CD4-positive, CD25-positive, alpha-beta regulatory T cell (primary cell): ENCODE data around the gene MAGI2. TPM values are rescaled to one million over a fixed set of nuclear protein-coding genes. Genes with fewer than 3 reads are reported as not detected.

Experiments used
- ATAC-seq, 2 donors: fragments of 150-1000 bp; cut with Tn5 transposase; one replicate each; pipeline ENCODE4 v1.10.0; 2021; ENCODE audit warnings: low read depth in 2 of 2, moderate number of reproducible peaks in 2 of 2, moderate library complexity in 1 of 2
- DNase-seq, 3 donors: peaks; one replicate each; pipeline versions ENCODE4 v3.0.0 to v3.0.0-alpha.2; 2012 to 2022; ENCODE audit warnings: mixed read lengths in 1 of 3
- H3K27ac ChIP-seq: one replicate; pipeline ENCODE4 v1.7.0; 2013; ENCODE audit warnings: mild to moderate bottlenecking, low read length; ENCODE audit not compliant: insufficient read depth, poor library complexity, severe bottlenecking
- H3K27me3 ChIP-seq: one replicate; pipeline ENCODE4 v1.7.0; 2013; ENCODE audit warnings: low read length; ENCODE audit not compliant: control insufficient read depth, insufficient read depth
- H3K36me3 ChIP-seq: one replicate; pipeline ENCODE4 v1.7.0; 2013; ENCODE audit warnings: mild to moderate bottlenecking, low read length, moderate library complexity; ENCODE audit not compliant: control insufficient read depth, insufficient read depth
- H3K4me1 ChIP-seq: 2 replicates; pipeline ENCODE4 v1.7.0; 2013; ENCODE audit warnings: mild to moderate bottlenecking, low read length; ENCODE audit not compliant: insufficient read depth, control insufficient read depth, poor library complexity, severe bottlenecking
- H3K4me3 ChIP-seq: one replicate; pipeline ENCODE4 v1.7.0; 2013; ENCODE audit warnings: low read depth, mild to moderate bottlenecking, low read length, moderate library complexity
- H3K9me3 ChIP-seq, 2 experiments: 1 replicate in 1 of 2; 2 replicates in 1 of 2; pipeline ENCODE4 v1.7.0; 2013; ENCODE audit warnings: low read length in 2 of 2, mild to moderate bottlenecking in 1 of 2, moderate library complexity in 1 of 2; ENCODE audit not compliant: control insufficient read depth in 2 of 2
- H3K27ac Mint-ChIP-seq, 3 donors: one replicate each; pipeline ENCODE4 v1.8.0; 2020 to 2022; ENCODE audit warnings: mild to moderate bottlenecking in 3 of 3, mixed read lengths in 3 of 3, moderate library complexity in 2 of 3
- H3K27me3 Mint-ChIP-seq: one replicate; pipeline ENCODE4 v1.8.0; 2022; ENCODE audit warnings: mild to moderate bottlenecking, mixed read lengths
- H3K36me3 Mint-ChIP-seq: one replicate; pipeline ENCODE4 v1.8.0; 2020; ENCODE audit warnings: mixed read lengths
- H3K4me1 Mint-ChIP-seq, 4 donors: one replicate each; pipeline ENCODE4 v1.8.0; 2020 to 2022; ENCODE audit warnings: mixed read lengths in 4 of 4, mild to moderate bottlenecking in 1 of 4
- H3K4me3 Mint-ChIP-seq, 4 donors: one replicate each; pipeline ENCODE4 v1.8.0; 2020 to 2022; ENCODE audit warnings: mild to moderate bottlenecking in 4 of 4, mixed read lengths in 4 of 4, moderate library complexity in 3 of 4
- H3K9me3 Mint-ChIP-seq, 7 donors: one replicate each; pipeline ENCODE4 v1.8.0; 2020 to 2022; ENCODE audit warnings: mixed read lengths in 7 of 7, mild to moderate bottlenecking in 3 of 7, moderate library complexity in 2 of 7
- polyA plus RNA-seq, 4 donors: library from polyadenylated mRNA; unstranded; fragments of 300-500 nt; fragmentation: Illumina TruSeq; gene quantifications; one replicate each; pipeline ENCODE4 v1.2.3, GENCODE V29; 2021
- total RNA-seq: library from RNA; stranded (reverse); gene quantifications from one replicate; pipeline ENCODE4 v1.2.3, GENCODE V29; 2022

Gene MAGI2
- total and polyA plus RNA-seq, 5 donors from 2014 or later = not detected

DNA sequence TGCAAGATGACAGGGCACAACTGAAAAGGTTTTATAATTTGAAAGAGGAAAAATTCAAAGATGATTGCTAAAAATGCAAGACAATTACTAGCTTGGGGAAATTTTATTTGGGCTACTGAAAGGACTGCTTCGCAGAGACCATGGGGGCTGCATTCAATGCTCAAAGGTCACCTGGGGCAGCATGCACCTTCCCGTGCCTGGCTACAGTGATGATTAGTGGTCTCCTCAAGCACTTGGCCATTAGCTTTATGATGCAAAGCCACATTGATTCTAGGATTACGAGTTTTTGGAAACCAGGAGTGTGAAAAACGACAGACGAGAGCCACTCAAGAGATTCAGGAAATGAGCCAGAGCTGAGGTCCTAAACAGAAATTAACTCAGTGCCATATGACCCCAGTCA, 890.3 kb downstream of the MAGI2 start:
- peaks cover 0 to 8% (median 0%) of the 10 kb centered on the region in 7 donors for H3K9me3 Mint-ChIP-seq
- ATAC-seq (no peak), DNase-seq (no peak)
- Histone ChIP-seq H3K27me3 (no peaks in the 10 kb centered on the region), H3K9me3 (no peaks in the 10 kb centered on the region), H3K4me1 (no peaks in the 10 kb centered on the region), H3K4me3 (no peak overlapping the region), H3K36me3 (no peaks in the 10 kb centered on the region), H3K27ac (no peak overlapping the region)
- H3K27ac Mint-ChIP-seq = no peak overlapping the region
- no peaks in the 10 kb centered on the region for H3K4me1 Mint-ChIP-seq
- no peaks in the 10 kb centered on the region for H3K27me3 Mint-ChIP-seq
- no peaks in the 10 kb centered on the region for H3K36me3 Mint-ChIP-seq
- no peak overlapping the region for H3K4me3 Mint-ChIP-seq

DNA sequence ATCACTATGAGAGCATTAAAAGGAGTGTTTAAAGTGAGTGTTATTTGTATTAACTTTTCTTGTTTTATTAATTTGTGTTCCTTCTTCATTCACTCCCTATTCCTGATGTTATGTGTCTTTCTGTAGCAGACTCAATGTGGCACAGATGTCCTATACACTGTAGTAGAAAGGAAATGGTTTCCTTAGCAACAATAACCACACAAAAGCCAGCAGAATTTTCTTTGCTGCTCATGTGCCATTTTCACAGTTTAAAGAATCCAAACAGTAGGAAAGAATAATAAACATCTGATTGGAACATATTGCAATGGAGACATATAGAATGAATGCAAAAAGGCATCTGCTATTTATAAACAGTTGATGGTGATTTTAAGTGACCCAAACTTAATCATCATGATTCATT, 891.3 kb downstream of the MAGI2 start:
- no peaks in the 10 kb centered on the region for H3K27me3 Mint-ChIP-seq
- no peak overlapping the region for H3K4me3 Mint-ChIP-seq
- H3K4me1 Mint-ChIP-seq = no peaks in the 10 kb centered on the region
- H3K27ac Mint-ChIP-seq = no peak overlapping the region
- Histone ChIP-seq H3K27me3 (no peaks in the 10 kb centered on the region), H3K27ac (no peak overlapping the region), H3K36me3 (no peaks in the 10 kb centered on the region), H3K4me1 (no peaks in the 10 kb centered on the region), H3K4me3 (no peak overlapping the region), H3K9me3 (no peaks in the 10 kb centered on the region)
- ATAC-seq = no peak
- H3K36me3 Mint-ChIP-seq = no peaks in the 10 kb centered on the region
- peaks cover 0 to 8% (median 0%) of the 10 kb centered on the region in 7 donors for H3K9me3 Mint-ChIP-seq
- DNase-seq = no peak

DNA sequence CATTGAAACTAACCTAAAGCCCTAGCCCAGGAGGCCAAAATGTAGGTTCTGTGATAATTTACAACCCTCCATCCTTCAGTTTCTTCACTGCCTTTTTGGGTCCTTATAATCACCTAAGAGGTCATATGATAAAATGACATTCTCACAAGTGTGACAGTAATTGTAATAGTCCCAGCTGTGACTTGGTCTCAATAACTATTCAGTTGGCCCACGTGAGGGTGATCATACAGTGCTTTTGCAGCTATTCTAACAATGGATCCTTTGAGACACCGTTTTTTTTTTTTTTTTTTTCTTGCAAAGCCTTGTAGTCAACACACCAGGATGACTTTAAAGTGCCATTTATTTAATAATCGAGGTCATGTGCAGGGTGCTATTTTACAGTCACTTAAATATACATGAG, 894.9 kb downstream of the MAGI2 start:
- H3K36me3 Mint-ChIP-seq = no peaks in the 10 kb centered on the region
- H3K27ac Mint-ChIP-seq = no peak overlapping the region

DNA sequence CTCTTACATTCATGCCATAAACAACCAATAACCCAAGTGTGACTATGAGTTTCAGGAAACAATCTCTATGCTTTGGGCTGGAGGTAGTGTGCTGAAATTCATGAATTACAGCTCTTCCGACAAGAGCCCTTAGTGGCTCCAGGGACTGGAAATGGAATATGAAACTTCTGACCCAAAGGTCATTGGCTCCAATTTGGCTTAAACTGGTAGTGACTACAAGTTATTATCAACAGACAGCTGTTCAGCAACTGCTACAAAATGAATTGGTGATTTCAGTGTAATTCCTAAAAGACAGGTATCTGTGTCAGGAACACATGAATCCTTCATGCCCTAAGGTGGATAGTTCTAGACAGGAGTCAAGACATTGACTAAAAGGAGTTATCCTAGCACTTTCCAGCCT, 909.5 kb downstream of the MAGI2 start:
- no peak overlapping the region for H3K27ac Mint-ChIP-seq
- ATAC-seq = no peak
- no peaks in the 10 kb centered on the region for H3K27me3 ChIP-seq
- H3K27ac ChIP-seq = no peak overlapping the region
- peaks cover 0 to 6% (median 1%) of the 10 kb centered on the region in 7 donors for H3K9me3 Mint-ChIP-seq
- DNase-seq = no peak
- H3K4me1 Mint-ChIP-seq = no peaks in the 10 kb centered on the region
- H3K9me3 ChIP-seq = no peaks in the 10 kb centered on the region
- H3K4me1 ChIP-seq = no peaks in the 10 kb centered on the region
- no peaks in the 10 kb centered on the region for H3K36me3 ChIP-seq
- H3K4me3 Mint-ChIP-seq = no peak overlapping the region
- H3K4me3 ChIP-seq = no peak overlapping the region
- H3K36me3 Mint-ChIP-seq = no peaks in the 10 kb centered on the region
- no peaks in the 10 kb centered on the region for H3K27me3 Mint-ChIP-seq

More for the DNA sequence above, 894.9 kb downstream of the MAGI2 start:
- no peaks in the 10 kb centered on the region for H3K4me1 ChIP-seq
- Mint-ChIP-seq H3K4me3 (no peak overlapping the region), H3K9me3 (peaks cover 0 to 7% (median 0%) of the 10 kb centered on the region in 7 donors), H3K27me3 (no peaks in the 10 kb centered on the region), H3K4me1 (no peaks in the 10 kb centered on the region)
- DNase-seq (no peak), ATAC-seq (no peak)
- no peak overlapping the region for H3K4me3 ChIP-seq
- H3K27me3 ChIP-seq = no peaks in the 10 kb centered on the region
- H3K27ac ChIP-seq = no peak overlapping the region
- no peaks in the 10 kb centered on the region for H3K9me3 ChIP-seq
- H3K36me3 ChIP-seq = no peaks in the 10 kb centered on the region

DNA sequence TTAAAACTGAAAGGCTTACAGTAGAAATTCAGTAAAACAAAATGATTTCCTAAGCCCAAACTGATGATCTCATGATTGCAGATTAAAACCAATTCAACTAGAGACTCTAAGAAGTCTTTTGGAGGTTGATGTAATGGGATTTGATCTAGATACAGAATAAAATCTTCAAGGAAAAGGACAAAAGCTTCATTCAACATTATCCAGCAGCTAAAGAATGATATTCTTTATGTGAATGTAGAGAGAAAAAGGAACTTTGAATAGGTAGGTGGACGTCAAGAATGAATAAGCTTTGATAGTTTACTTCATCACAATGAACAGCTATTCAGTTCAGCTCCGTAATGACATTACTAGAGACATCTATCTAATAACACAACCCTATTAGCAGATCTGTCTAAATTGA, 910.5 kb downstream of the MAGI2 start:
- H3K4me1 ChIP-seq = no peaks in the 10 kb centered on the region
- no peak for ATAC-seq
- peaks cover 0 to 9% (median 1%) of the 10 kb centered on the region in 7 donors for H3K9me3 Mint-ChIP-seq

DNA sequence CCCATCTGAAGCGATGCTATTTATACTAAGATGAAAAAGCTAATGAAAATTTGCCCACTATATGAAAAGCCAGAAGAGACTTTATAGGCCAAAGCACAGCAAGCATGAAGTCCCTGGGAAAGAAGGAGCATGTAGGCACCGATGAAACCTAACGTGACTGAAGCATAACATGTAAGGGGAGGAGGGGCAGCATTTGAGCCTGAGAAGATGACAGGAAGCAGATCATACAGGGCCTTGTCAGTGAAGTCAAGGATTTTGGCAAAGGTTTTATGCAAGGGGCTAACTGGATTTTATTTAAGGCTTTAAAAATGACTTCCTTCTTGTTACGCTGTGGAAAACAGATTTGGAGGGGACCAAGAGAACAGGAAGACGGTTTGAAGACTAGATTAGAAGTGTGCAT, 910.9 kb downstream of the MAGI2 start:
- no peak for ATAC-seq
- H3K9me3 ChIP-seq = no peaks in the 10 kb centered on the region
- H3K4me3 ChIP-seq = no peak overlapping the region

More for the DNA sequence above, 910.5 kb downstream of the MAGI2 start:
- Histone ChIP-seq H3K36me3 (no peaks in the 10 kb centered on the region), H3K27me3 (no peaks in the 10 kb centered on the region), H3K9me3 (no peaks in the 10 kb centered on the region), H3K27ac (no peak overlapping the region), H3K4me3 (no peak overlapping the region)
- Mint-ChIP-seq H3K4me1 (no peaks in the 10 kb centered on the region), H3K27ac (no peak overlapping the region), H3K27me3 (no peaks in the 10 kb centered on the region), H3K4me3 (no peak overlapping the region), H3K36me3 (no peaks in the 10 kb centered on the region)
- DNase-seq = no peak

DNA sequence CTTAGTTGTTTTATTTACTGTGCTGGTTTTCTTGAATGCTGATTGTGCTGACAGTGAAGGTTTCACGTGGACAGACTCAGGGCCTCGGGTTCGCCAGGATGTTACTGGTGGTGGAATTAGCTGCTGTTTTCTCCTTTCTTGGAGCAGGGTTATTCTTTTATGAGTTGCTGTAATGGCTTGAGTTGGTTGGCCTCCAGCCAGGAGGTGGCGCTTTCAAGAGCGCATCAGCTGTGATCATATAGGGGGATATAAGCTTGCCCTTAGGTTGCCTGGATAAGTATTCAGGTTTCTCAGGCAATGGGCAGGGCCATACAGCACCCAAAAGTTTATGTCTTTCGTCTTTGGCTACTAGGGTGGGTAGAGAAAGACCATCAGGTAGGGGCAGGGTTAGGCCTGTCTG, 913.6 kb downstream of the MAGI2 start:
- Histone ChIP-seq H3K27ac (no peak overlapping the region), H3K4me1 (no peaks in the 10 kb centered on the region), H3K9me3 (no peaks in the 10 kb centered on the region), H3K27me3 (no peaks in the 10 kb centered on the region), H3K36me3 (no peaks in the 10 kb centered on the region), H3K4me3 (no peak overlapping the region)
- Mint-ChIP-seq H3K36me3 (no peaks in the 10 kb centered on the region), H3K4me3 (no peak overlapping the region), H3K27ac (no peak overlapping the region), H3K9me3 (peaks cover 0 to 7% (median 4%) of the 10 kb centered on the region in 7 donors), H3K4me1 (no peaks in the 10 kb centered on the region), H3K27me3 (no peaks in the 10 kb centered on the region)
- DNase-seq (no peak), ATAC-seq (no peak)

More for the DNA sequence above, 910.9 kb downstream of the MAGI2 start:
- no peak overlapping the region for H3K27ac Mint-ChIP-seq
- no peaks in the 10 kb centered on the region for H3K36me3 Mint-ChIP-seq
- no peak for DNase-seq
- no peak overlapping the region for H3K4me3 Mint-ChIP-seq
- no peaks in the 10 kb centered on the region for H3K36me3 ChIP-seq
- no peak overlapping the region for H3K27ac ChIP-seq
- no peaks in the 10 kb centered on the region for H3K4me1 Mint-ChIP-seq
- peaks cover 0 to 9% (median 1%) of the 10 kb centered on the region in 7 donors for H3K9me3 Mint-ChIP-seq
- H3K27me3 Mint-ChIP-seq = no peaks in the 10 kb centered on the region
- no peaks in the 10 kb centered on the region for H3K4me1 ChIP-seq
- no peaks in the 10 kb centered on the region for H3K27me3 ChIP-seq

DNA sequence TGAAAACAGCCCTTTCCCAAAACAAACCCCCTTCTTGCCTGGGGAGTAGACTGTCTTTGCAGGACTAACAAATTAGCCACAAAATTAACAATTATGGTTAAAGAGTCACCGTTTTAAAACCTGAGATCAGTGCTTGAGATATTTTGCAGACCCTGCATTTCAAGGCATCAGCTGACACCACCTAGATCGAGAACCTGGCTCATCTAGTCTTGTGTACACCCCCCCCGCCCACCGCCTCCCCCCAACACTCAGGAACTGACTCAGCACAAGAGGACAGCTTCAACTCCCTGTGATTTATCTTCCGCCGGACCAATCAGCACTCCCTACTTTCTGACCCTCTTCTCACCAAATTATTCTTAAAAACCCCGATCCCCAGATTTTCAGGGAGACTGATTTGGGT, 917.8 kb downstream of the MAGI2 start:
- Mint-ChIP-seq H3K4me1 (no peaks in the 10 kb centered on the region), H3K27me3 (no peaks in the 10 kb centered on the region), H3K36me3 (no peaks in the 10 kb centered on the region), H3K9me3 (peaks cover 0 to 6% (median 5%) of the 10 kb centered on the region in 7 donors), H3K4me3 (no peak overlapping the region), H3K27ac (no peak overlapping the region)
- Histone ChIP-seq H3K4me1 (no peaks in the 10 kb centered on the region), H3K9me3 (no peaks in the 10 kb centered on the region), H3K27ac (no peak overlapping the region), H3K4me3 (no peak overlapping the region), H3K27me3 (no peaks in the 10 kb centered on the region), H3K36me3 (no peaks in the 10 kb centered on the region)
- no peak for DNase-seq
- ATAC-seq = no peak
